HL-60 (cell line): ENCODE measurements around the gene CLCC1.

Experiments
- POLR2AphosphoS5 ChIP-seq: IDR thresholded peaks from 2 replicates; pipeline ENCODE4 v1.6.1; 2012; ENCODE audit warnings: low read depth
- TF ChIP-seq, protein P1 (sequence below): IDR thresholded peaks from one replicate; pipeline ENCODE4 v1.5.1; 2011; ENCODE audit warnings: low read length, control low read depth, inconsistent platforms; ENCODE audit not compliant: insufficient read depth
- TF ChIP-seq, protein P2 (sequence below): IDR thresholded peaks from 2 replicates; pipeline ENCODE4 v1.6.1; 2012; ENCODE audit warnings: low read depth; ENCODE audit not compliant: insufficient replicate concordance

DNA sequence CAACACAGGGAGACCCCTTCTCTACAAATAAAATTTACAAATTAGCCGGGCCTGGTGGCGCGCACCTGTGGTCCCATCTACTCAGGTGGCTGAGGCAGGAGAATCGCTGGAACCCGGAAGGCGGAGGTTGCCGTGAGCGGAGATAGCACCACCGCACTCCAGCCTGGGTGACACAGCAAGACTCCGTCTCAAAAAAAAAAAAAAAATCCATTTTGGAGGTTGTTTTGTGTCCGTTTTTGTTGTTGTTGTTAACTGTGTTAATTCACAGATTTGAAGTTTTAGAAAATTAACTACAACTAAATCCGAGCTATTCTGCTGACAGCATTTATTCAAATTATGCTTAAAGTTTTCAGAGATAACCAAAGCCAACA lies 618 bp downstream of the CLCC1 start:
- TF ChIP-seq, protein P1, sequence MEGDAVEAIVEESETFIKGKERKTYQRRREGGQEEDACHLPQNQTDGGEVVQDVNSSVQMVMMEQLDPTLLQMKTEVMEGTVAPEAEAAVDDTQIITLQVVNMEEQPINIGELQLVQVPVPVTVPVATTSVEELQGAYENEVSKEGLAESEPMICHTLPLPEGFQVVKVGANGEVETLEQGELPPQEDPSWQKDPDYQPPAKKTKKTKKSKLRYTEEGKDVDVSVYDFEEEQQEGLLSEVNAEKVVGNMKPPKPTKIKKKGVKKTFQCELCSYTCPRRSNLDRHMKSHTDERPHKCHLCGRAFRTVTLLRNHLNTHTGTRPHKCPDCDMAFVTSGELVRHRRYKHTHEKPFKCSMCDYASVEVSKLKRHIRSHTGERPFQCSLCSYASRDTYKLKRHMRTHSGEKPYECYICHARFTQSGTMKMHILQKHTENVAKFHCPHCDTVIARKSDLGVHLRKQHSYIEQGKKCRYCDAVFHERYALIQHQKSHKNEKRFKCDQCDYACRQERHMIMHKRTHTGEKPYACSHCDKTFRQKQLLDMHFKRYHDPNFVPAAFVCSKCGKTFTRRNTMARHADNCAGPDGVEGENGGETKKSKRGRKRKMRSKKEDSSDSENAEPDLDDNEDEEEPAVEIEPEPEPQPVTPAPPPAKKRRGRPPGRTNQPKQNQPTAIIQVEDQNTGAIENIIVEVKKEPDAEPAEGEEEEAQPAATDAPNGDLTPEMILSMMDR: no peak
- no peak for TF ChIP-seq POLR2AphosphoS5
- TF ChIP-seq, protein P2, sequence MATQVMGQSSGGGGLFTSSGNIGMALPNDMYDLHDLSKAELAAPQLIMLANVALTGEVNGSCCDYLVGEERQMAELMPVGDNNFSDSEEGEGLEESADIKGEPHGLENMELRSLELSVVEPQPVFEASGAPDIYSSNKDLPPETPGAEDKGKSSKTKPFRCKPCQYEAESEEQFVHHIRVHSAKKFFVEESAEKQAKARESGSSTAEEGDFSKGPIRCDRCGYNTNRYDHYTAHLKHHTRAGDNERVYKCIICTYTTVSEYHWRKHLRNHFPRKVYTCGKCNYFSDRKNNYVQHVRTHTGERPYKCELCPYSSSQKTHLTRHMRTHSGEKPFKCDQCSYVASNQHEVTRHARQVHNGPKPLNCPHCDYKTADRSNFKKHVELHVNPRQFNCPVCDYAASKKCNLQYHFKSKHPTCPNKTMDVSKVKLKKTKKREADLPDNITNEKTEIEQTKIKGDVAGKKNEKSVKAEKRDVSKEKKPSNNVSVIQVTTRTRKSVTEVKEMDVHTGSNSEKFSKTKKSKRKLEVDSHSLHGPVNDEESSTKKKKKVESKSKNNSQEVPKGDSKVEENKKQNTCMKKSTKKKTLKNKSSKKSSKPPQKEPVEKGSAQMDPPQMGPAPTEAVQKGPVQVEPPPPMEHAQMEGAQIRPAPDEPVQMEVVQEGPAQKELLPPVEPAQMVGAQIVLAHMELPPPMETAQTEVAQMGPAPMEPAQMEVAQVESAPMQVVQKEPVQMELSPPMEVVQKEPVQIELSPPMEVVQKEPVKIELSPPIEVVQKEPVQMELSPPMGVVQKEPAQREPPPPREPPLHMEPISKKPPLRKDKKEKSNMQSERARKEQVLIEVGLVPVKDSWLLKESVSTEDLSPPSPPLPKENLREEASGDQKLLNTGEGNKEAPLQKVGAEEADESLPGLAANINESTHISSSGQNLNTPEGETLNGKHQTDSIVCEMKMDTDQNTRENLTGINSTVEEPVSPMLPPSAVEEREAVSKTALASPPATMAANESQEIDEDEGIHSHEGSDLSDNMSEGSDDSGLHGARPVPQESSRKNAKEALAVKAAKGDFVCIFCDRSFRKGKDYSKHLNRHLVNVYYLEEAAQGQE: no peak
